T-helper 17 cell (primary cell): ENCODE results near the gene RPGRIP1. TPM values are rescaled to one million over a fixed set of nuclear protein-coding genes. Genes with fewer than 3 reads are reported as not detected.
"Not testable (repeated sequence)": the region's sequence is repeated elsewhere in the genome, so short reads cannot be mapped to it uniquely, and the experiment has no call there.

ENCODE experiments used
- ATAC-seq: fragments of 150-1000 bp; cut with Tn5 transposase; 2 replicates; pipeline ENCODE4 v1.10.0; 2021; ENCODE audit warnings: mild to moderate bottlenecking, moderate library complexity
- DNase-seq, 3 donors: peaks; one replicate each; pipeline versions ENCODE4 v3.0.0 to v3.0.0-alpha.2; 2020 to 2021
- H3K9me3 ChIP-seq: one replicate; pipeline ENCODE4 v1.7.0; 2013; ENCODE audit warnings: low read length, mild to moderate bottlenecking; ENCODE audit not compliant: control insufficient read depth, poor library complexity, severe bottlenecking
- H3K27ac Mint-ChIP-seq: one replicate; pipeline ENCODE4 v1.8.0; 2022; ENCODE audit warnings: mild to moderate bottlenecking, moderate library complexity, mixed read lengths
- H3K27me3 Mint-ChIP-seq: one replicate; pipeline ENCODE4 v1.8.0; 2022; ENCODE audit warnings: mixed read lengths
- H3K36me3 Mint-ChIP-seq: one replicate; pipeline ENCODE4 v1.8.0; 2022; ENCODE audit warnings: low read depth, mixed read lengths
- H3K4me1 Mint-ChIP-seq: one replicate; pipeline ENCODE4 v1.8.0; 2022; ENCODE audit warnings: mild to moderate bottlenecking, mixed read lengths
- H3K4me3 Mint-ChIP-seq: one replicate; pipeline ENCODE4 v1.8.0; 2022; ENCODE audit warnings: mild to moderate bottlenecking, moderate library complexity, mixed read lengths
- total RNA-seq, 4 donors: library from RNA in 2 of 4; stranded (reverse) in 2 of 4; gene quantifications; one replicate each; pipeline ENCODE4 v1.2.3 and lab custom pipeline; 2022 to 2026

Gene RPGRIP1
- total RNA-seq, 2 donors from 2014 or later = 0.94 TPM; not detected in 1

DNA sequence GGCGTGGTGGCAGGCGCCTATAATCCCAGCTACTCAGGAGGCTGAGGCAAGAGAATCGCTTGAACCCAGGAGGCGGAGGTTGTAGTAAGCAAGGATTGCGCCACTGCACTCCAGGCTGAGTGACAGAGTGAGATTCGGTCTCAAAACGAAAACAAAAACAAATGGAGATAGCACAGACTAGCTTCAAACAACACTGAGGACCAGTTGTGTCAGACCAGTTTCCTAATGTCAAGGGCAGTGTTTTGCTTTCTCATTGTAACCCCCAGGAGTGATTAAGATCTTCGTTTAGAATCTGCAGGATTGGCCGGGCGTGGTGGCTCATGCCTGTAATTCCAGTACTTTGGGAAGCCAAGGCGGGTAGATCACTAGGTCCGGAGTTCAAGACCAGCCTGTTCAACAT, 18.5 kb downstream of the RPGRIP1 start:
- H3K27me3 Mint-ChIP-seq = peaks cover 11% of the 10 kb centered on the region
- H3K36me3 Mint-ChIP-seq = no peaks in the 10 kb centered on the region
- no peaks in the 10 kb centered on the region for H3K9me3 ChIP-seq
- no peak overlapping the region for H3K4me3 Mint-ChIP-seq
- ATAC-seq (no peak), DNase-seq (no peak)
- no peak overlapping the region for H3K27ac Mint-ChIP-seq
- H3K4me1 Mint-ChIP-seq = peaks cover 8% of the 10 kb centered on the region

DNA sequence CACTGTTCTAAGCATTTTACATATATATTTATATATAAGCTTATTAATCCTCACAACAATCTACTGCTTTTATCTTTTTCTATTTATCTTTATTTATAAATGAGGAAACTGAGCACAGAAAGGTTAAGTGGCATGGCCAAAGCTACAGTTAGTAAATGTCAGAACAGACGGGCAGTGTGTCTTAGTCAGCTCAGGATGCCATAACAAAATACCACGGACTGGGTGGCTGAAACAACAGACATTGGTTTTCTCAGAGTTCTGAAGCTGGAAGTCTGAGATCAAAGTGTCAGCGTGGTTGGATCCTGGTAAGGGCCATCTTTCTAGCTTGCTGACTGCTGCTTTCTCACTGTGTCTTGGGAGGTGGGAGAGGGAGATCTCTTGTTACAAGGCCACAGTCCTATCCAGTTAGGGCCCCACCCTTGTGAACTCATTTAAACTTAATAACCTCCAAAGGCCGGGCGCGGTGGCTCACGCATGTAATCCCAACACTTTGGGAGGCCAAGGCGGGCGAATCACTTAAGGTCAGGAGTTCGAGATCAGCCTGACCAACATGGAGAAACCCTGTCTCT, 19.8 kb downstream of the RPGRIP1 start:
- ATAC-seq = no peak
- DNase-seq = no peak
- H3K27ac Mint-ChIP-seq = no peak overlapping the region
- peaks cover 8% of the 10 kb centered on the region for H3K4me1 Mint-ChIP-seq
- H3K4me3 Mint-ChIP-seq = no peak overlapping the region
- no peaks in the 10 kb centered on the region for H3K36me3 Mint-ChIP-seq
- H3K9me3 ChIP-seq = no peaks in the 10 kb centered on the region
- H3K27me3 Mint-ChIP-seq = peaks cover 11% of the 10 kb centered on the region

DNA sequence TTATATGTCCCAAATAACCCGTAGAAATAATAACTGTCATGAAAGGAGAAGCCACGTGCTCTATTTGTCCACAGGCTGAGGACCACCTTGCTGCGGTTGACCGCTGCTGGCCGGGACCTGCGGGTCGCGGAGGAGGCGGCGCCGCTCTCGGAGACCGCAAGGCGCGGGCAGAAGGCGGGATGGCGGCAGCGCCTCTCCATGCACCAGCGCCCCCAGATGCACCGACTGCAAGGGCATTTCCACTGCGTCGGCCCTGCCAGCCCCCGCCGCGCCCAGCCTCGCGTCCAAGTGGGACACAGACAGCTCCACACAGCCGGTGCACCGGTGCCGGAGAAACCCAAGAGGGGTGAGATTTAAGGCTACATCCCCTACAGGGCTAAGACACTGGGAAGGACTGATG, 21.0 kb downstream of the RPGRIP1 start:
- H3K9me3 ChIP-seq = no peaks in the 10 kb centered on the region
- Mint-ChIP-seq H3K36me3 (no peaks in the 10 kb centered on the region), H3K27ac (no peak overlapping the region), H3K4me3 (peak overlapping the region; percentile 69), H3K4me1 (peaks cover 8% of the 10 kb centered on the region), H3K27me3 (peaks cover 11% of the 10 kb centered on the region)
- peak in 2 of 3 donors; percentile 9 to 25 for DNase-seq
- peak; percentile 68 for ATAC-seq

DNA sequence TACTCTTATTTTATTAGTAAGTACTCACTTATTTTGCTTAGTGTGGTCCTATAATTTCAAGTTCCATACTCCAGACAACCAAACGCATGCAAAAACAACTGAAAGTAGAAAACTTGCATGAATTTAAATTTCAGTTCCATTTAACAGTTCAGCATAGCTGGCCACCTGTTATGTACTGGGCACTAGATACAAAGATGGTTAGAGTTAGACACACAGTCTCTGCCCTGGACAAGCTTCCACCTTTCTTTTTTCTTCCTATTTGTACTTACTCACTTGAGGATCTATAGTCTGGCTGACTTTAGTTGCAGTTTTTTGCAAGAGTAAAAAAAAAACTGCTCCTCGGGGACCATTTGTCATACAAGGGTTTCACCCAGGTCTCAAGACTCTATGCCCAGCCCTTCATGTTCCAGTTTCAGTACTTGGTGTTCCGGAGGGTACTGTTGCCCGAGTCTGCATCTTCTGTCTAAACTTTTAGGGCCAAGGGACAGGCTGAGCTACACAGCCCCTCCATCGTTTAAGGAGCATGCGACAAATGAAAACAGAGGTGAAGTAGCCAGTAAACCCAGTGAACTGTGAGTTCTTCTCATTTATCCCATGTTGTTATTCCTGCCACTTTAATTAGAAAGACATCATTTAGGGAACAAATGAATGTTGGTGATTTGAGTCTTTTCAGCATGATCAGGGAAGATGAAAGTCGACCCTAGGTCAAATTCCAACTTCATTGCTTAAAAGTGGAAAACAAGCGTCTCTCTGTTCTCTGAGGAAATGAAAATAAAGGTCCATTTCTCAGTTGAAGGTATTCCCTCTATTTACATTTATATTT, 22.3 kb downstream of the RPGRIP1 start:
- ATAC-seq (no peak), DNase-seq (no peak)
- Mint-ChIP-seq H3K4me1 (peaks cover 8% of the 10 kb centered on the region), H3K27me3 (peaks cover 11% of the 10 kb centered on the region), H3K36me3 (no peaks in the 10 kb centered on the region), H3K27ac (no peak overlapping the region), H3K4me3 (no peak overlapping the region)
- H3K9me3 ChIP-seq = no peaks in the 10 kb centered on the region

DNA sequence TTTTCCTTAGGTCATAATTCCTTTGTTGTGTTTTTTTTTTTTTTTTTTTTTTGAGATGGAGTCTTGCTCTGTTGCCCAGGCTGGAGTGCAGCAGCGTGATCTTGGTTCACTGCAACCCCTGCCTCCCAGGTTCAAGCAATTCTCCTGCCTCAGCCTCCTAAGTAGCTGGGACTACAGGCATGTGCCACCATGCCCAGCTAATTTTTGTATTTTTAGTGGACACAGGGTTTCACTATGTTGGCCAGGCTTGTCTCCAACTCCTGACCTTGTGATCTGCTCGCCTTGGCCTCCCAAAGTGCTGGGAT, 22.9 kb downstream of the RPGRIP1 start:
- H3K9me3 ChIP-seq, ATAC-seq, H3K27me3 Mint-ChIP-seq, DNase-seq, H3K27ac Mint-ChIP-seq, H3K36me3 Mint-ChIP-seq, H3K4me1 Mint-ChIP-seq, H3K4me3 Mint-ChIP-seq: not testable (repeated sequence)

DNA sequence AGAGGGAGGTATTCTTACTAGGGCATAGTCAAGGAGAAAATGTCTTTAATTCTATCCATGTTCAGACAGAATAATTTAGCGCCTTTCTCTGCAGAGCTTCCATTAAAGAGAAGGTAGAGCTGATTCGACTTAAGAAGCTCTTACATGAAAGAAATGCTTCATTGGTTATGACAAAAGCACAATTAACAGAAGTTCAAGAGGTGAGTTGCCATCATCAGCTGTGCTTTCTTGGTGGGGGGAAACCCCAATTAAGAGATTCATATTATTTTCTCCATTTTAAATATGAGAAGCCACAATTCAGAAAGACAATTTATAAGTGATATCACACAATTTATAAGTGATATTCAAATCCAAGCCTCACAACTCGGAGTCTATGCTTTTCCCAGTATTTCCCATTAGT, 27.8 kb downstream of the RPGRIP1 start:
- Mint-ChIP-seq H3K27me3 (no peaks in the 10 kb centered on the region), H3K4me1 (peaks cover 17% of the 10 kb centered on the region), H3K36me3 (no peaks in the 10 kb centered on the region), H3K27ac (peak overlapping the region; percentile 93), H3K4me3 (peak overlapping the region; percentile 91)
- ATAC-seq = no peak
- DNase-seq = no peak
- no peaks in the 10 kb centered on the region for H3K9me3 ChIP-seq

DNA sequence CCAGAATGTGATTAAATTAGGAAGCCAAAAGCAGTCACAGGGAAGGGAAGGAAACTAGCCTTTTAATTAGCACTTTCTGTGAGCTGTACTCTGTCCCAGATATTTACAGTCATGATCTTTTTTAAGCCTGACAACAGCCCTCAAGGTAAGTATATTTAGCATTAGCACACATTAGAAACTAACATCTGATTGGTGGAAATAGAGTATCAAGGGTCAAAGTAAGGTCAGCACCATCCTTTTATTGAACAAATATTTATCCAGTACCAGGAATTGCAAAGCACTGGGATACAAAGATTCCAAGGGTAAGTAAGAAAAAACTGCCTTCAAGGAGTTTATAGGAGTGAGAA, 28.2 kb downstream of the RPGRIP1 start:
- H3K27ac Mint-ChIP-seq = peak overlapping the region; percentile 93
- ATAC-seq (peak; percentile 6), DNase-seq (no peak)
- no peaks in the 10 kb centered on the region for H3K9me3 ChIP-seq
- H3K4me1 Mint-ChIP-seq = peaks cover 17% of the 10 kb centered on the region
- peak overlapping the region; percentile 91 for H3K4me3 Mint-ChIP-seq
- no peaks in the 10 kb centered on the region for H3K27me3 Mint-ChIP-seq
- no peaks in the 10 kb centered on the region for H3K36me3 Mint-ChIP-seq

DNA sequence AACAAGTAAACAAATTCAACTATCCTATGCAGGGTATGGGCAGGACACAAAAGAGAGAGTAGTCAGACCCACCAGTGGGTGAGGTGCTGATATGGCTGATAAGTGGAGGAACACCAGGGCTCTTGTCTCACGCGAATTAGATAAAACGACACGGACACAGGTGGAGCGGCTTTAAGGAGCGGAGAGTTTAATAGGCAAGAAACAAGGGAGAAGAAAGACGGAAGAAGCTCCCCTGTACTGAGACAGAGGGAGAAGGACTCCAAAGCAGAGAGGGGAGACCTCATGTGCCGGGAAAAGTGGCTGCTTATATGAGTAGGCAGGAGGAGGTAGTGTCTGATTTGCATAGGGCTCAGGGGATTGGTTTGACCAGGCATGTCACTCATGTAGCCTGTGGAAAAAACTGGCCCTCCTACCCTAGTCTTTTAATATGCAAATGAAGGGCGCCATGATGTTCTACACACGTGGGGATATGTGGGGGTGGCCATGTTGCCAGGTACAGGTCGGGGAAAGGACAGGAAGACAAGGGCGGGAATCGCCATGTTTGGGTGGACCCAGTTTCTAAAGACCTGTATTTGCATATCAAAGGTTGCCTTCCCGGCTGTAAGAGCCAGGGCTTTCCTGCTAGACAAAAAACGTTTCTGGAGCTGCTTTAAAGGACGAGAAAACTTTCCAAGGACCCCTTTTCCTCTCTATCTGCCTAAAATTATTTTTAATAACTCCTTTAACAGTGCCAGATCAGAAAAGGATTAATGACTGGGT, 28.8 kb downstream of the RPGRIP1 start:
- H3K9me3 ChIP-seq = no peaks in the 10 kb centered on the region
- peak overlapping the region; percentile 93 for H3K27ac Mint-ChIP-seq
- ATAC-seq = peak; percentile 92
- H3K4me3 Mint-ChIP-seq = peak overlapping the region; percentile 91
- no peaks in the 10 kb centered on the region for H3K36me3 Mint-ChIP-seq
- DNase-seq = peak; percentile 46 to 69 (median 50)
- peaks cover 17% of the 10 kb centered on the region for H3K4me1 Mint-ChIP-seq
- no peaks in the 10 kb centered on the region for H3K27me3 Mint-ChIP-seq

DNA sequence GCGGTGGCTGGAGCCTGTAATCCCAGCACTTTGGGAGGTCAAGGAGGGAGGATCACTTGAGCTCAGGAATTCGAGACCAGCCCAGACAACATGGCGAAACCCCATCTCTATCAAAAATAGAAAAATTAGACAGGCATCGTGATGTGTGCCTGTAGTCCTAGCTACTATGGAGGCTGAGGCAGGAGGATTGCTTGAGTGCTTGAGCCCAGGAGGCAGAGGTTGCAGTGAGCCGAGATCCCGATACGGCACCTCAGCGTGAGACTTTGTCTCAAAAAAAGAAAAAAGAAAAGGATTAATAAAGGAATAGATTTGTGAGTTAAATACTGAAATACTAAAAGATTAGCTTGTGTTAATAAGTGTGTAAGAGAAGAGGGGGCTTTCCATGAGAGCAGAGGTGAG, 29.4 kb downstream of the RPGRIP1 start:
- H3K4me3 Mint-ChIP-seq = peak overlapping the region; percentile 91
- ATAC-seq (no peak), DNase-seq (no peak)
- no peaks in the 10 kb centered on the region for H3K9me3 ChIP-seq
- no peaks in the 10 kb centered on the region for H3K36me3 Mint-ChIP-seq
- peak overlapping the region; percentile 93 for H3K27ac Mint-ChIP-seq
- H3K27me3 Mint-ChIP-seq = no peaks in the 10 kb centered on the region
- H3K4me1 Mint-ChIP-seq = peaks cover 17% of the 10 kb centered on the region

DNA sequence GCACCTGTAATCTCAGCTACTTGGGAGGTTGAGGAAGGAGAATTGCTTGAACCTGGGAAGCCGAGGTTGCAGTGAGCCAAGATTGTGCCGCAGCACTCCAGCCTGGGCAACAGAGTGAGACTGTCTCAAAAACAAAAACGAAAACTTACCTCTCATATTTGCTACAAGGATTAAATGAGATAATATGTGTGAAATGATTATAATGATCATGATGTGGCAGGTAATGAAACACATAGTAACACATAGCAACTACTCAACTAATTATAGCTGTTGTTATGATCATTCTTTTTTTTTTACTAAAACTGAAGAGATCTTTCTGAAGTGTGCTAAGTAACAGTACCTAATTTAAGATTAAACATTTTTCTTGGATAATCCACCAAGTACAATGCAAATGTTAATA, 30.1 kb downstream of the RPGRIP1 start:
- DNase-seq (no peak), ATAC-seq (no peak)
- Mint-ChIP-seq H3K4me3 (no peak overlapping the region), H3K4me1 (peaks cover 17% of the 10 kb centered on the region), H3K36me3 (no peaks in the 10 kb centered on the region), H3K27ac (no peak overlapping the region), H3K27me3 (no peaks in the 10 kb centered on the region)
- no peaks in the 10 kb centered on the region for H3K9me3 ChIP-seq

DNA sequence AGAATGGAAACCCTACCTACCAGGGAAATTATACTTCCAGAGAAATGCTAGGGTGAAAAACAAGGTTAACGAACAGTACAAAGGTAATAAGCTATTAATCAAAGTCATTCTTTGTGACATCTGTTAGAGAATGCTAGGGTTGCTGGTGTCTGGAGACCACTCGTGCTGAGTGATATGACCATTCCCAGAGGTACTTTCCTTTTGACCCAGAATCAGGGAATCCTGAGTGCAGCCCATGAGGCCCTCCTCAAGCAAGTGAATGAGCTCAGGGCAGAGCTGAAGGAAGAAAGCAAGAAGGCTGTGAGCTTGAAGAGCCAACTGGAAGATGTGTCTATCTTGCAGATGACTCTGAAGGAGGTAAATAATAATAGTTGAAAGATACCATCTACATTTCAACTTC, 31.7 kb downstream of the RPGRIP1 start:
- ATAC-seq = no peak
- no peaks in the 10 kb centered on the region for H3K36me3 Mint-ChIP-seq

DNA sequence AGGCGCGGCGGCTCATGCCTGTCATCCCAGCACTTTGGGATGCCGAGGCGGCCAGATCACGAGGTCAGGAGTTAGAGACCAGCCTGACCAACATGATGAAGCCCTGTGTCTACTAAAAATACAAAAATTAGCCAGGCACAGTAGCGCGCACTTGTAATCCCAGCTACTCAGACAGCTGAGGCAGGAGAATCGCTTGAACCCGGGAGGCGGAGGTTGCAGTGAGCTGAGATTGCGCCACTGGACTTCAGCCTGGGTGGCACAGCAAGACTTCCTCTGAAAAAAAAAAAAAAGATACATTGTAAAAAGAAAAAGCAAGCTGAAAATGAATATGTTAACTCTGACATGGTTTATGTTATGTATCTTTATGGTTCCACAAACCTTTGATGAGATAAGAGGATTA, 33.6 kb downstream of the RPGRIP1 start:
- no peaks in the 10 kb centered on the region for H3K9me3 ChIP-seq
- Mint-ChIP-seq H3K4me3 (no peak overlapping the region), H3K27me3 (no peaks in the 10 kb centered on the region), H3K4me1 (peaks cover 10% of the 10 kb centered on the region), H3K36me3 (no peaks in the 10 kb centered on the region), H3K27ac (no peak overlapping the region)
- ATAC-seq = no peak
- DNase-seq = no peak

More for the DNA sequence above, 31.7 kb downstream of the RPGRIP1 start:
- Mint-ChIP-seq H3K27ac (no peak overlapping the region), H3K27me3 (no peaks in the 10 kb centered on the region), H3K4me3 (no peak overlapping the region), H3K4me1 (peaks cover 17% of the 10 kb centered on the region)
- no peaks in the 10 kb centered on the region for H3K9me3 ChIP-seq
- no peak for DNase-seq

DNA sequence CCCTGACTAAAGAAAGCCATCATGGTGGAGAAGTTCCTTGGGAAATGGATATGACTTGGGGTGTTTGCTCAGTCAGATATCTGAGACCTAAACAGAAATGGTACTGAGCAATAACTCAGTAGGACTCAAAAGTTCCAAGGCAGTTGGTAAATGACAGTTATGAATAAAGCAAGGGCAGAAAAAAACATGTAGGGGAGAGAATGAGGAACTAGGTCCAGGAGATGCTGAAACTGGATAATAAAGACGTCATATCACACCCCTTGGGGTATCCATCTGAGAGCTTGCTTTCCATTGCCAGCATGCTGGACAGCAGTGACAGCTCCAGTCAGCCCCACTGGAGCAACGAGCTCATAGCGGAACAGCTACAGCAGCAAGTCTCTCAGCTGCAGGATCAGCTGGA, 37.5 kb downstream of the RPGRIP1 start:
- H3K4me1 Mint-ChIP-seq = peaks cover 17% of the 10 kb centered on the region
- H3K27ac Mint-ChIP-seq = no peak overlapping the region
- H3K9me3 ChIP-seq = no peaks in the 10 kb centered on the region
- no peak for DNase-seq
- peaks cover under 1% of the 10 kb centered on the region for H3K36me3 Mint-ChIP-seq
- peaks cover 2% of the 10 kb centered on the region for H3K27me3 Mint-ChIP-seq
- no peak for ATAC-seq
- H3K4me3 Mint-ChIP-seq = no peak overlapping the region
